SK-N-SH (cell line): Measurements from ENCODE around the gene SPNS1. TPM values are rescaled to one million over a fixed set of nuclear protein-coding genes. Genes with fewer than 3 reads are reported as not detected.

Source experiments
- CTCF ChIA-PET: fragments of 300-600, 350-600 bp; formaldehyde crosslinking; extraction: SDS; loops from one replicate; lab custom pipeline; 2021; lab: Yijun Ruan, JAX
- POLR2A ChIA-PET: fragments of 350-600 bp; sonication (Branson Sonifier 250); formaldehyde crosslinking; extraction: SDS; loops from one replicate; lab custom pipeline; 2020; ENCODE audit warnings: antibody characterized with exemption, inconsistent platforms; lab: Yijun Ruan, JAX
- DNase-seq: peaks from one replicate; pipeline ENCODE4 v3.0.0; 2012
- H2AFZ ChIP-seq: fragments of 200-600 bp; sonication (generic); 2 replicates; pipeline ENCODE4 v1.8.1; 2016; ENCODE audit warnings: antibody characterized with exemption, mild to moderate bottlenecking, low read depth
- H3F3A ChIP-seq: fragments of 200-600 bp; sonication (generic); replicated peaks from 2 replicates; pipeline ENCODE3; 2016; ENCODE audit warnings: antibody characterized with exemption, mild to moderate bottlenecking; ENCODE audit not compliant: insufficient read depth
- H3K27ac ChIP-seq, 2 experiments: fragments of 200-500 bp in 1 of 2; fragments of 200-600 bp in 1 of 2; sonication (Bioruptor generic) in 1 of 2; sonication (generic), shearing (Covaris generic) in 1 of 2; 2 replicates each; pipeline versions ENCODE4 v1.5.1 to v1.6.1; 2014 to 2016; ENCODE audit warnings: low read depth in 2 of 2, inconsistent platforms in 1 of 2, low read length in 1 of 2, mild to moderate bottlenecking in 1 of 2, mixed read lengths in 1 of 2
- H3K27me3 ChIP-seq: fragments of 200-600 bp; sonication (generic), shearing (Covaris generic); 2 replicates; pipeline ENCODE4 v1.6.1; 2016; ENCODE audit warnings: mixed run types; ENCODE audit not compliant: insufficient read depth
- H3K36me3 ChIP-seq, 2 experiments: fragments of 200-500 bp in 1 of 2; fragments of 200-600 bp in 1 of 2; sonication (Bioruptor generic) in 1 of 2; sonication (generic) in 1 of 2; replicated peaks in 1 of 2; 2 replicates each; pipeline versions ENCODE3 to v1.5.1; 2014 to 2016; ENCODE audit warnings: low read length in 1 of 2, mild to moderate bottlenecking in 1 of 2; ENCODE audit not compliant: insufficient read depth in 2 of 2, control insufficient read depth in 1 of 2
- H3K4me1 ChIP-seq, 2 experiments: fragments of 200-500 bp in 1 of 2; fragments of 200-600 bp in 1 of 2; sonication (Bioruptor generic) in 1 of 2; sonication (generic), shearing (Covaris generic) in 1 of 2; 2 replicates each; pipeline versions ENCODE4 v1.5.1 to v1.6.1; 2014 to 2016; ENCODE audit warnings: low read depth in 1 of 2, low read length in 1 of 2, mixed run types in 1 of 2; ENCODE audit not compliant: insufficient read depth in 2 of 2, control insufficient read depth in 1 of 2
- H3K4me2 ChIP-seq: fragments of 200-600 bp; sonication (generic), shearing (Covaris generic); 2 replicates; pipeline ENCODE4 v1.6.1; 2017; ENCODE audit warnings: mixed run types
- H3K4me3 ChIP-seq, 2 experiments: fragments of 200-500 bp in 1 of 2; fragments of 200-600 bp in 1 of 2; sonication (Bioruptor generic) in 1 of 2; sonication (generic), shearing (Covaris generic) in 1 of 2; 2 replicates each; pipeline versions ENCODE4 v1.5.1 to v1.8.1; 2014 to 2016; ENCODE audit warnings: low read depth in 2 of 2, inconsistent platforms in 1 of 2, low read length in 1 of 2, mild to moderate bottlenecking in 1 of 2, mixed read lengths in 1 of 2, moderate library complexity in 1 of 2
- H3K79me2 ChIP-seq: fragments of 200-600 bp; sonication (generic); 2 replicates; pipeline ENCODE4 v1.8.1; 2017; ENCODE audit warnings: mild to moderate bottlenecking; ENCODE audit not compliant: insufficient read depth
- H3K9ac ChIP-seq: fragments of 200-600 bp; sonication (generic); 2 replicates; pipeline ENCODE4 v1.6.1; 2017; ENCODE audit warnings: mixed run types
- H3K9me2 ChIP-seq: fragments of 200-600 bp; sonication (generic); 2 replicates; pipeline ENCODE4 v1.6.1; 2017; ENCODE audit warnings: mixed run types
- H3K9me3 ChIP-seq: fragments of 200-600 bp; sonication (generic); 2 replicates; pipeline ENCODE4 v1.6.1; 2017; ENCODE audit warnings: mixed run types, mild to moderate bottlenecking, moderate library complexity
- H4K20me1 ChIP-seq: fragments of 200-600 bp; sonication (generic); 2 replicates; pipeline ENCODE4 v1.6.1; 2017; ENCODE audit warnings: mild to moderate bottlenecking, mixed run types; ENCODE audit not compliant: insufficient read depth
- EP300 ChIP-seq, 2 experiments: IDR thresholded peaks; 2 replicates each; pipeline versions ENCODE4 v1.4.0 to v1.6.1; 2012; ENCODE audit warnings: borderline replicate concordance in 1 of 2, low read depth in 1 of 2, low read length in 1 of 2
- FOXJ3 ChIP-seq: sonication (generic); formaldehyde crosslinking; IDR thresholded peaks from 2 replicates; pipeline ENCODE4 v1.5.1; 2020; ENCODE audit warnings: mild to moderate bottlenecking, missing genetic modification reagents
- JUND ChIP-seq: IDR thresholded peaks from 2 replicates; pipeline ENCODE4 v1.4.0; 2012
- MAX ChIP-seq: IDR thresholded peaks from 2 replicates; pipeline ENCODE4 v1.4.0; 2012; ENCODE audit warnings: low read depth
- MEF2A ChIP-seq: IDR thresholded peaks from 2 replicates; pipeline ENCODE4 v1.4.0; 2012; ENCODE audit warnings: low read depth, borderline replicate concordance
- NFIC ChIP-seq: IDR thresholded peaks from 2 replicates; pipeline ENCODE4 v1.4.0; 2012; ENCODE audit warnings: borderline replicate concordance
- NRF1 ChIP-seq: IDR thresholded peaks from 2 replicates; pipeline ENCODE4 v1.6.1; 2012; ENCODE audit warnings: low read depth, mild to moderate bottlenecking, low read length
- RCOR1 ChIP-seq: fragments of 150-350 bp; IDR thresholded peaks from 2 replicates; pipeline ENCODE4 v1.6.1; 2017; ENCODE audit warnings: antibody characterized with exemption, low read length
- RXRA ChIP-seq: IDR thresholded peaks from 2 replicates; pipeline ENCODE4 v1.4.0; 2012; ENCODE audit warnings: low read depth, mild to moderate bottlenecking, borderline replicate concordance
- SIN3A ChIP-seq: IDR thresholded peaks from 2 replicates; pipeline ENCODE4 v1.6.1; 2012; ENCODE audit warnings: low read depth, mild to moderate bottlenecking, low read length, moderate library complexity, borderline replicate concordance
- TAF1 ChIP-seq: IDR thresholded peaks from 2 replicates; pipeline ENCODE4 v1.6.1; 2012; ENCODE audit warnings: low read depth, mild to moderate bottlenecking, low read length, moderate library complexity, borderline replicate concordance
- TCF12 ChIP-seq: IDR thresholded peaks from 2 replicates; pipeline ENCODE4 v1.4.0; 2012
- USF1 ChIP-seq: IDR thresholded peaks from 2 replicates; pipeline ENCODE4 v1.4.0; 2012; ENCODE audit warnings: low read depth, borderline replicate concordance
- USF2 ChIP-seq: fragments of 150-350 bp; IDR thresholded peaks from 2 replicates; pipeline ENCODE4 v1.6.1; 2017; ENCODE audit warnings: antibody characterized with exemption, low read length, low read depth, borderline replicate concordance
- WGBS: methylation state at CpG from one replicate; pipeline ENCODE4 v1.1.6; 2017; ENCODE audit warnings: low lambda C conversion rate; 5-methylcytosine and 5-hydroxymethylcytosine counted together
- polyA plus RNA-seq, 3 experiments: library from polyadenylated mRNA; depleted of rRNA; stranded (reverse); fragments of >200 nt; gene quantifications; 2 replicates each; pipeline ENCODE4 v1.2.3, GENCODE V29; 2012
- TF ChIP-seq, protein P1 (sequence below): IDR thresholded peaks from 2 replicates; pipeline ENCODE4 v1.4.0; 2012; ENCODE audit warnings: low read depth, borderline replicate concordance

The SPNS1 gene
- polyA plus RNA-seq, 1 of the 3 experiments (the other 2 are of a cell fraction): 41.1 TPM

GRCh38 chr16:28958836-28959235 is 15.7 kb upstream of the SPNS1 start:
- WGBS: 79% methylated on average over 5 of the region's 6 CpGs
- Histone ChIP-seq H3F3A (no peaks in the 10 kb centered on the region), H3K4me3 (no peak overlapping the region), H4K20me1 (no peaks in the 10 kb centered on the region), H3K27ac (no peak overlapping the region), H3K9me2 (no peaks in the 10 kb centered on the region), H3K79me2 (0 out of 2 replicates have a peak, but pooled peaks cover 2% of the 10 kb centered on the region), H3K9me3 (no peaks in the 10 kb centered on the region), H2AFZ (no peak overlapping the region), H3K36me3 (peaks cover 44 to 52% of the 10 kb centered on the region in 2 experiments), H3K9ac (no peak overlapping the region), H3K27me3 (no peaks in the 10 kb centered on the region), H3K4me2 (no peak overlapping the region), H3K4me1 (no peaks in the 10 kb centered on the region)
- DNase-seq: no peak
- TF ChIP-seq SIN3A (no peak), USF1 (no peak), TAF1 (no peak), USF2 (no peak), NFIC (no peak), EP300 (IDR thresholded peaks at IDR 0.05; ENCODE audit: borderline replicate concordance in 1 of 2, low read depth in 1 of 2, low read length in 1 of 2) (no peak), MAX (no peak), RXRA (no peak), FOXJ3 (CRISPR knock-in tag) (no peak), NRF1 (no peak), RCOR1 (no peak), MEF2A (no peak), JUND (no peak), TCF12 (no peak)
- TF ChIP-seq, protein P1, sequence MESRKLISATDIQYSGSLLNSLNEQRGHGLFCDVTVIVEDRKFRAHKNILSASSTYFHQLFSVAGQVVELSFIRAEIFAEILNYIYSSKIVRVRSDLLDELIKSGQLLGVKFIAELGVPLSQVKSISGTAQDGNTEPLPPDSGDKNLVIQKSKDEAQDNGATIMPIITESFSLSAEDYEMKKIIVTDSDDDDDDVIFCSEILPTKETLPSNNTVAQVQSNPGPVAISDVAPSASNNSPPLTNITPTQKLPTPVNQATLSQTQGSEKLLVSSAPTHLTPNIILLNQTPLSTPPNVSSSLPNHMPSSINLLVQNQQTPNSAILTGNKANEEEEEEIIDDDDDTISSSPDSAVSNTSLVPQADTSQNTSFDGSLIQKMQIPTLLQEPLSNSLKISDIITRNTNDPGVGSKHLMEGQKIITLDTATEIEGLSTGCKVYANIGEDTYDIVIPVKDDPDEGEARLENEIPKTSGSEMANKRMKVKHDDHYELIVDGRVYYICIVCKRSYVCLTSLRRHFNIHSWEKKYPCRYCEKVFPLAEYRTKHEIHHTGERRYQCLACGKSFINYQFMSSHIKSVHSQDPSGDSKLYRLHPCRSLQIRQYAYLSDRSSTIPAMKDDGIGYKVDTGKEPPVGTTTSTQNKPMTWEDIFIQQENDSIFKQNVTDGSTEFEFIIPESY: no peak
- POLR2A ChIA-PET: no interaction called here
- CTCF ChIA-PET: interaction anchor here (1.4 kb wide), 1 partner anchor 14 kb away, joined by 6 read pairs; no protein-coding TSS in a partner anchor
